ENCODE results near the gene SEPTIN10. TPM values are rescaled to one million over a fixed set of nuclear protein-coding genes. Genes with fewer than 3 reads are reported as not detected.
A peak's percentile ranks its signal among the peaks of the same experiment; 100 is the strongest.

The SEPTIN10 gene
- total RNA-seq, 1 experiment from 2014 or later: 92.5 TPM

- Histone ChIP-seq H3K18ac (ENCODE audit: insufficient read length, low read depth, low read length) (no peak overlapping the region), H3T11ph (ENCODE audit: low read length) (no peak overlapping the region), H4K20me1 (ENCODE audit: control insufficient read depth, insufficient read depth, insufficient read length) (no peaks in the 10 kb centered on the region), H3K79me2 (ENCODE audit: insufficient read depth, low read length) (peaks cover 12% of the 10 kb centered on the region; the same call in 1 of the 2 replicates), H3K23ac (ENCODE audit: insufficient read length, low read depth, low read length) (no peak overlapping the region), H3K27me3 (ENCODE audit: insufficient read depth, low read length) (no peaks in the 10 kb centered on the region), H3K4me2 (ENCODE audit: insufficient read depth, insufficient read length, low read length) (no peak overlapping the region), H3K56ac (ENCODE audit: insufficient read length, low read depth, low read length) (no peak overlapping the region), H2AK5ac (ENCODE audit: insufficient read length, low read length) (no peak overlapping the region), H2BK20ac (ENCODE audit: low read depth, low read length, poor library complexity, severe bottlenecking) (no peak overlapping the region), H3K9ac (ENCODE audit: extremely low read depth, insufficient read length, low read length) (no peak overlapping the region), H3K4ac (ENCODE audit: low read depth, low read length) (no peak overlapping the region), H3K79me1 (ENCODE audit: insufficient read depth, low read depth, low read length, poor library complexity, severe bottlenecking) (peaks cover 28% of the 10 kb centered on the region), H2BK120ac (ENCODE audit: low read depth, low read length, poor library complexity, severe bottlenecking) (no peak overlapping the region), H2BK15ac (ENCODE audit: low read depth, low read length) (no peak overlapping the region), H3K14ac (ENCODE audit: insufficient read depth, low read length) (no peak overlapping the region), H3K4me1 (ENCODE audit: insufficient read depth, low read length) (peaks cover 2% of the 10 kb centered on the region; the same call in 1 of the 2 replicates), H2BK12ac (ENCODE audit: insufficient read length, low read depth, low read length) (no peak overlapping the region), H3K9me3 (ENCODE audit: control insufficient read depth, low read depth, low read length) (no peaks in the 10 kb centered on the region), H4K91ac (ENCODE audit: insufficient read length, low read depth, low read length) (no peak overlapping the region), H4K5ac (ENCODE audit: insufficient read length, low read depth, low read length) (no peak overlapping the region), H4K8ac (replicated peaks; ENCODE audit: insufficient read length, low read depth, low read length) (no peak overlapping the region), H3K23me2 (ENCODE audit: insufficient read length, low read depth, low read length, poor library complexity, severe bottlenecking) (no peaks in the 10 kb centered on the region), H2AFZ (ENCODE audit: low read length) (no peak overlapping the region), H2BK5ac (ENCODE audit: insufficient read length, low read length) (no peak overlapping the region), H3K27ac (ENCODE audit: insufficient read length, low read depth, low read length) (no peak overlapping the region)
- no peaks in the 10 kb centered on the region for H3K9me3 Mint-ChIP-seq
- TF ChIP-seq CTCF (conservative IDR thresholded peaks at IDR 0.05): no peak
- no peak overlapping the region for H3K4me3 Mint-ChIP-seq
- H3K4me1 Mint-ChIP-seq: peaks cover 13 to 17% of the 10 kb centered on the region in 2 experiments
- H3K27ac Mint-ChIP-seq: peak overlapping the region in 2 of 3 experiments; percentile 25 to 64; a peak in 4 of 7 replicates
- H3K36me3 Mint-ChIP-seq (ENCODE audit: insufficient read depth in 1 of 3, low read depth in 3 of 3): peaks cover 0 to 15% (median 14%) of the 10 kb centered on the region in 3 experiments; a peak in 5 of 7 replicates
- no peak for DNase-seq
- whole genome bisulfite sequencing (ENCODE audit: extremely low coverage, insufficient read length, low lambda C conversion rate): no CpG with 5 or more reads among the region's 4 CpGs
- no peaks in the 10 kb centered on the region for H3K27me3 Mint-ChIP-seq (ENCODE audit: low read depth)
Observed at GRCh38 chr2:109595644-109596043, 18.1 kb downstream of the SEPTIN10 start.
